CD4-positive, alpha-beta T cell treated with Interleukin-2 at 100 ng/mL for 4 hours (primary cell): ENCODE measurements around the gene MSI2.

ENCODE experiments used
- DNase-seq: peaks from one replicate; pipeline ENCODE4 v3.0.0-alpha.2; 2020; ENCODE audit warnings: low spot score

MSI2 gene

GRCh38 chr17:57689254-57689653 lies 432.9 kb downstream of the MSI2 start:
- no peak for DNase-seq

- no peak for DNase-seq
Measured at GRCh38 chr17:57691939-57692338, 435.6 kb downstream of the MSI2 start.

- no peak for DNase-seq
Measured at GRCh38 chr17:57692770-57693169, 436.4 kb downstream of the MSI2 start.

GRCh38 chr17:57694051-57694450 lies 437.7 kb downstream of the MSI2 start:
- DNase-seq = no peak

- no peak for DNase-seq
Measured at GRCh38 chr17:57696050-57696449, 439.7 kb downstream of the MSI2 start.

DNA sequence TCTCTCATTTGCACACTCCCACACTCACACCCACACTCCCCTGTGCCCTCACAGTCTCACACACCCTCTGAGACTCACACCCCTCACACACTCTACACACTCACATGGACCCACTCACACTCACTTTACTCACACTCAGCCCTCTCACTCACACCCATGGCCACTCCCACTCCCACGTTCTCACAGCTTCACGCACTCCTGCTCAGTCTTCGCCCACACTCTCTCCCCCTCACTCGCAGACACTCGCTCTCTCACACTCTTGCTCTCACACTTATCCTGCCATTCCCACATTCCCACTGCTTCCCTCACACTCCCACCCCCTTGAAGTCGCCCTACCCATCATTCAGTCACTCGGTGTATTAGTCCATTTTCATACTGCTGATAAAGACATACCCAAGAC lies 440.9 kb downstream of the MSI2 start:
- DNase-seq = no peak

GRCh38 chr17:57697891-57698711 lies 441.8 kb downstream of the MSI2 start:
- peak; percentile 20 for DNase-seq

GRCh38 chr17:57699751-57700219 lies 443.5 kb downstream of the MSI2 start:
- no peak for DNase-seq

GRCh38 chr17:57701124-57701523 lies 444.8 kb downstream of the MSI2 start:
- no peak for DNase-seq

- no peak for DNase-seq
Measured at GRCh38 chr17:57703273-57703672, 446.9 kb downstream of the MSI2 start.

DNA sequence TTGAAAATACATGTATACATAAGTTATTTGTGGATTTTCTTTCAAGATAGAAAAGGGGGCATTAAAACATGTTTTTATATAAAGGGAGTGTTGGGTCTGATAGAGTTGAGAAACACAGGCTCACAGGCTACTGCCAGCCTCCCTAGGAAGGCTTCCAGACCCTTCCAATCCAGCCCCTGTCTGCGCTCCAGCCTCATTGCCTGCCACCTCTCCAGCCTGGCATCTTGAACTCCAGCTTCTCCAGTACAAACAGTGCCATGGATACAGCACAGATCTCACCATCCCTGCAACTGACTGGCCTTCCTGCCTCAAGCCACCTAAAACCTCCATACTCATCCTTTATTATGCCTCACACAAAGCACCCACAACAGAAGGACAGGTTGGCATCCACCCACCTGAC lies 448.1 kb downstream of the MSI2 start:
- DNase-seq = no peak

DNA sequence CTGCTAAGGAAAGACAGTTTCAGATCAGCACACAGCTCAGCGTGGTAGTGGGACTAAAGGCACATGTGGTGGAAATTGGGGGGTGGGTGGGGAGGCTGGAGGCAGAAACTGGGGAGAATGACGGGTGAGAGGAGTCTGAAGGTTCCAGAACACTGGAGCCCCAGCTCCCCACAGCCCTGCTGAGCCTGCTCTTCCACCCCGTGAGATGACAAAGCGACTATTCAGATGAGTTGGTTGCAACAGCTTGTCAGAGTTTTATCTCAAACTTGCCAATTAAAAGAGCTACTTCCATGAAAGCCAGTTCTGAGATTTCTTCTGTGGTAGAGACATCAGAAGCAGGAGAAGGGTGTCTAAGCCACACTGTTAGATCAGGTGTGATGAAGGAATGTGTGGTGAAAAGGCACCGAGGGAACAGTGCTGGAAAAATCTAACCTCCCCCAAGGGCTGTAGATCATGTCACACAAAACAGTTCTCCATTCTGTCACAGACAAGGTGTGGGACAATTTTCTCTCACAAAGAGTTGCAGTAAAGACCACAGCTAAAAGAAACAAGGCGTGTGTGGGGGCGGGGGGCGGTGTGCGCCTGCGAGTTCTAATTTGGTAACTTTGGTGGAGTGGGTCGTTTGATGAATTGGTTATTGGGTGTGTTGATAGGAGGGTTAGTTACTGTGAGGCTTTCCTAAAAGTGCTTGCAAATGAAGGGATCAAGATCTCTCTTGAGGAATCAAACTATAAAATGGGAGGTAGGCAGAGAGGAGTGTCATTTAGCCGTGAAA lies 449.8 kb downstream of the MSI2 start:
- DNase-seq = no peak

DNA sequence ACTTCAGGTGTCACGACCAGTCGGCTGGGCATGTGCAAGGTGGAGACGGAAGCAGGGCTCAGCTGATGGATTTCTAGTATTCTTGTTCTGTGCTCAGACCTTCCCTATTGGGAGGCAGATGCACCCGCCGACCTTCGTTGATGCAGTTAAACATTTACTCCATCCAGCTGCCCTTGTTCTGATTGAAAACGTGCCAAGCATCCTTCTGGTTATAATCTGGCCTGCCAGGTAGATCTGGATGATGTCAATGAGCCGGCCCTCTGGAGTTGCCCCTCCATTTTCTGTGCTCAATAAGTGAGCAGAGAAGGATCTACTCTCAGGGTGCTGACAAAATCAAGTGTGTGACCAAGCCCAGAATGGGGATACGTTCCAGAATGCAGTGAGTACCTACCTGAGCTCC lies 450.4 kb downstream of the MSI2 start:
- no peak for DNase-seq

GRCh38 chr17:57707892-57708291 lies 451.6 kb downstream of the MSI2 start:
- DNase-seq = no peak

GRCh38 chr17:57708410-57708809 lies 452.1 kb downstream of the MSI2 start:
- DNase-seq = no peak

- DNase-seq = no peak
Measured at GRCh38 chr17:57713140-57713539, 456.8 kb downstream of the MSI2 start.

GRCh38 chr17:57714665-57715180 lies 458.4 kb downstream of the MSI2 start:
- DNase-seq = no peak

GRCh38 chr17:57715981-57716380 lies 459.7 kb downstream of the MSI2 start:
- DNase-seq = no peak

DNA sequence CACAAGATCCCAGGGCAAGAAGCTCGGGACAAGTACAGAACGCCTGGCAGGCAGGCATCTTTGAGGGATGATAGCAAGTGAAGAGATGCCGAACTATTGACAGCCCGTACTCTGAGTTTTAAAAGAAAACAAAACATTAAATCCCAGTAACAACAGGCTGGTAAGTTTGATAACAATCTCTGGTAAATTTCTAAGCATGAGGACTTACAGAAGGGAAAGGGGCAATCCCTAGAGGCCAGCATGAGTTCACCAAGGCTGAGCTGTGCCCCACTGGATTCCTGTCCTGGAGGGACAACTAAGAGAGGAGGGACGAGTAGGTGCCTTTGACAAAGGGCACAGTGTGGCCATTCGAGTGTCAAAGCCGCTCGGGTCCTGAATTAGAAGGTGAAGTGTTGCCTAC lies 462.6 kb downstream of the MSI2 start:
- DNase-seq = no peak

DNA sequence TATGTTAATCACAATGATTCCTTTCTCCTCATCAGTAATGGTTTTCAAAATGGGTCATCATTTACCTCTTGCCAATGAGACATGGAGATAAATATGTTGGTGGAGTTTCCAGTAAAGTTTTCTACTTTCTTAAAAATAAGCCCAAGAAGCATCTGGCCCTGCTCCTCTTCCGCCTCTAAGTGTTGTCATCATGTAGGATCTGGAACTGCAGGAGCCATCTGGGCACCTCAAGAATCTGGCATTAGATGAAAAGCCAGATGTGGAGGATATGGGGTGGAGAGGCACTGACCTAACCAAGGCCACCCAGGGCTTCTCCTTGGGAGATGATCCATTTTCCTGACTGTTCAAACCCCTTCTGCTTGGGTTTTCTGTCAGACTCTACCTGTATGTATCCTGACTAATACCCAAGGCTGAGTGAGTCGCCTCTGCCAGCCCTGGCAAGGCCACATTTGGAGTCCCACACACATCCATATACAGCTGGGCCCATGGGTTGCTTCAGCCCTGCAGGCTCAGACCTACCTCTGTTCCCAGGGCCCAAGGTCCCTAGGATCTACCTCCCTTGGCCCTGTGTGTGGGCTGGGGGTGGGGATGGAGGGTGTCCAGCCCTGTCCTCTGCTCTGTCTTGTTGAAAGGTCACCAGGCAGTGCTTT lies 464.2 kb downstream of the MSI2 start:
- DNase-seq = no peak

- DNase-seq = no peak
Measured at GRCh38 chr17:57721967-57722703, 465.8 kb downstream of the MSI2 start.

DNA sequence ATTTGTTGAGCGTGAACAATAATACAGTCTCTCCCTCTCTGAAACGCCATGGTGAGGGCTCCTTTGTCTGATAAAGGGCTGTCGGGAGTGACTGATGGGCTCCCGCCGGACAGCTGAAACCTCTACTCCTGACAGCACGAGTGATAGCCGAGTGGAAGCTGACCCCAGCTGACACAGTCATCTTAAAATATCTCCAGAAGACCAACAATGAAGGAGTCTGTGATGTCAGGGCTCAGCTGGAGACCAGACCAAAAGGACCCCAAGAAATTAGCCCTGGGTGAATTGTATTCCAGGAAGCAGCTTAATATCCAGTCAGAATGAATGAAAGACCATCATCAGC lies 466.4 kb downstream of the MSI2 start:
- no peak for DNase-seq
